ENCODE results near the gene PAQR3. TPM values are rescaled to one million over a fixed set of nuclear protein-coding genes. Genes with fewer than 3 reads are reported as not detected.

The PAQR3 gene
- total and polyA plus RNA-seq, 5 donors, result 6.9 to 12.1 (median 9.6) TPM

DNA sequence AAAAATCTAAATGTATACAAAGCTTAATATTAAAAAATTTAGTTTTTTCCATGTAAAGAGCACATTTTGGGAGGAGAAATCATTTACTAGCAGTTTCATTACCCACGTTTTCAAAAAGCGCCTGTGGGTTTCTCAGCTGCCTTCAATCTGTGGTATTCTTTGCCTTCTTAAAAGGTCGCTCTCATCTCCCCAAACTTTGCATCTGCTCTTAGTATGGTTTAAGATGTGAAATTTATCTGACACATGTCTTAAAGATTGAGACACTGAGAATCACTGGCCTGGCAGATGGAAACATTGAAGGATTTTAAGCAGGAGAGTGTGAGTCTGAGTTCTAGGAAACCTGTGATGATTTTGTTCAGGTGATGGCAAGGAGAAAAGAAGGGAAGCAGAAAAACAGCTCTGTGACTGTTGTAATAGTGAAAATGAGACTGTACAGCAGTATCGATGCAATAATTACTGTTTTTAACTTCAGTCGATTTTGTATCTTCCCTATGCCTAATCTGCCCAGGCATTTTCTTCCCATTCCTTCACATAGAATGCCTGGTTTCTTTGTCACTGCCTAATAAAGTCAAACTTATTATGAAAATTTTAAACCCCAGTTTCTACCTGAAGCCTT is 75.9 kb downstream of the PAQR3 start:
- DNase-seq, result no peak
- Histone ChIP-seq H3K27me3 (ENCODE audit: control insufficient read depth, insufficient read depth) (no peaks in the 10 kb centered on the region), H3K4me1 (ENCODE audit: control insufficient read depth, insufficient read depth, low read length) (no peaks in the 10 kb centered on the region), H3K27ac (ENCODE audit: low read length) (no peak overlapping the region), H3K9me3 (ENCODE audit: control insufficient read depth, low read length) (no peaks in the 10 kb centered on the region), H3K4me3 (ENCODE audit: low read length) (no peak overlapping the region)
- 86% methylated on average over 5 of the region's 5 CpGs for WGBS
- intact Hi-C loops (cut with DNase I), result loop anchor here in 2 of 4 donors (5.0 to 10.0 kb wide), 2 partner anchors 89 to 251 kb away; partner anchors contain the start of gene BMP2K (in 1 of the 2)
- ATAC-seq, result no peak

DNA sequence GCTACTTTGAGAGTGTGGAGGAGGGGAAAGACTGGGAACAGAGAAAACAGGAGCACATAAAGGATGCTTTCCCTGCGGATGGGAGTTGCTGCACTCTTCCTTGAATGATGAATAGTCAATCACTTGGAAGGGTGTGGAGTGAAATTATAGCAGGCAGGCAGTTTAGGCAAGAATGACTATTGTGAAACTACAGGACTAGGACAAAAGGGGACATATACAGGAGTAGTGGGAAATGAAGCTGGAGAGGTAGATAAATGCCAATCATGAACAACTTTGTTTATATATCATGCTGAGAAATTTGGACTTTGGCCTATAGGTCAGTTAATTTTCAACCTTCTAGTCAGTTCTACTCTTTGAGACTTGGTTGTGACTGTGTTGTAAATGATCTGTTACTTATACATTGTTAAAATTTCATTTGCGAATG is 76.9 kb downstream of the PAQR3 start:
- intact Hi-C loops (cut with DNase I), result loop anchor here in 2 of 4 donors (5.0 to 10.0 kb wide), 2 partner anchors 88 to 250 kb away; partner anchors contain the start of gene BMP2K (in 1 of the 2)
- no peak for ATAC-seq
- 88% methylated on average over 2 of the region's 2 CpGs for WGBS

More for the DNA sequence above, 76.9 kb downstream of the PAQR3 start:
- no peaks in the 10 kb centered on the region for H3K9me3 ChIP-seq (ENCODE audit: control insufficient read depth, low read length)
- H3K4me1 ChIP-seq (ENCODE audit: control insufficient read depth, insufficient read depth, low read length), result no peaks in the 10 kb centered on the region
- no peak for DNase-seq
- no peak overlapping the region for H3K4me3 ChIP-seq (ENCODE audit: low read length)
- no peaks in the 10 kb centered on the region for H3K27me3 ChIP-seq (ENCODE audit: control insufficient read depth, insufficient read depth)
- no peak overlapping the region for H3K27ac ChIP-seq (ENCODE audit: low read length)

Other genes with a start within 250 kb of the PAQR3 start
- gene BMP2K, start 163.1 kb downstream of the PAQR3 start, total RNA-seq, result 10 to 100 TPM; 43.1 to 62.7 (median 54.6) TPM
- gene BMP2K, start 163.1 kb downstream of the PAQR3 start, polyA plus RNA-seq, result 12.1 TPM